ENCODE measurements around the gene CACNA1C.
A peak's percentile ranks its signal among the peaks of the same experiment; 100 is the strongest.

The CACNA1C gene

DNA sequence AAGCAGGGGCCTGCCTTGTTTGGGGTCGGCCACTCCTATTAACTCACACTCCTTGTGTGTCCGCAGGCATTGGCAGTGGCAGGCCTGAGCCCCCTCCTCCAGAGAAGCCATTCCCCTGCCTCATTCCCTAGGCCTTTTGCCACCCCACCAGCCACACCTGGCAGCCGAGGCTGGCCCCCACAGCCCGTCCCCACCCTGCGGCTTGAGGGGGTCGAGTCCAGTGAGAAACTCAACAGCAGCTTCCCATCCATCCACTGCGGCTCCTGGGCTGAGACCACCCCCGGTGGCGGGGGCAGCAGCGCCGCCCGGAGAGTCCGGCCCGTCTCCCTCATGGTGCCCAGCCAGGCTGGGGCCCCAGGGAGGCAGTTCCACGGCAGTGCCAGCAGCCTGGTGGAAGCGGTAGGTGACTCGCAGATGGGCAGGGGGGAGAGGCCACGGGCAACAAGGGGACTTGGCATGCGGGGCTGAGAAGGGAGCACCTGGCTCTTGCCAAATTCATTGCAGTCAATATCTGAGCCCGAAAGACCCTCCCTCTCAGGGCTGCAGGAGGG, 635.7 kb downstream of the CACNA1C start:
- no peak for DNase-seq (ENCODE audit: low read depth)

GRCh38 chr12:2689393-2689792, 636.6 kb downstream of the CACNA1C start:
- no peak for DNase-seq (ENCODE audit: low read depth)

DNA sequence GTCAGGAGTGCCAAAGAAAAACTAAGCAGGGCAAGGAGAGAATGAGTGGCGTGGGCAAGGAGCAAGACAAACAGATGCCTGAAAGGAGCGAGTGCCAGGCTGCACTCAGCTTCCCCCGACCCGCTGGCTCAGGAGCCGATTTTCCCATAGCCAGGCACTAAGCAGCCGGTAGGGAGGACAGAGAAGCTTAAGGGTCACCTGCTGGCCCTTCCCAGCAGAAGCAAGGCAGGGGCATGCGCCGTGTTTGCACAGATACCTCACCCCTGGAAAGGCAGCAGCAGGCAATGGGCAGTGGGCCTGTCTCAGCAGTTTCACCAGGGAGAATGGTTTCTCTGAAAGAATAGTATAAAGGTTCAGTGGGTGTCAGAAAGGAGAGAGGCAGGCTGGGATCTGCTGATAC, 637.1 kb downstream of the CACNA1C start:
- no peak for DNase-seq (ENCODE audit: low read depth)

DNA sequence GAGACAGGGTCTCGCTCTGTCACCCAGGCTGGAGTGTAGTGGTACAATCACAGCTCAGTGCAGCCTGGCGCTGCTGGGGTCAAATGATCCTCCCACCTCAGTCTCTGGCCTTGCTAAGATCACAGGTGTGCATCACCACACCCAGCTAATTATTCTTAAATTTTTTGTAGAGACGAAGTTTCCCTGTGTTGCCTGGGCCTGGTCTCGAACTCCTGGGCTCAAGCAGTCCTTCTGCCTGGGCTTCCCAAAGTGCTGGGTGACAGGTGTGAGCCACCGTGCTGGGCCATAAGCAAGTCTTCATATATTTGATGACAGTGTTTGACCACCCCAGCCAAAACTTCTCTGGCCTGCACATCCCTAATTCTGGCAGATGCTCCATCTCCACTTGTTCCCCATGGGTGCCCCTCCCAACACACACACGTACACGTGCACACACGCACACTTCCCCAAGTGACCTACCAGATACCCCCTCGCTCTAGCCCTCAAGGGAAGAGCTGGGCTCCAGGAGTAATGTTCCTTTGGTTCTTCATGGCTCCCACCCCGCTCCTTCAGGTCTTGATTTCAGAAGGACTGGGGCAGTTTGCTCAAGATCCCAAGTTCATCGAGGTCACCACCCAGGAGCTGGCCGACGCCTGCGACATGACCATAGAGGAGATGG, 637.7 kb downstream of the CACNA1C start:
- DNase-seq (ENCODE audit: low read depth) = no peak

GRCh38 chr12:2691006-2691344, 638.2 kb downstream of the CACNA1C start:
- DNase-seq (ENCODE audit: low read depth) = peak; percentile 31

- no peak for DNase-seq (ENCODE audit: low read depth)
Observed at GRCh38 chr12:2691345-2692071, 638.7 kb downstream of the CACNA1C start.

DNA sequence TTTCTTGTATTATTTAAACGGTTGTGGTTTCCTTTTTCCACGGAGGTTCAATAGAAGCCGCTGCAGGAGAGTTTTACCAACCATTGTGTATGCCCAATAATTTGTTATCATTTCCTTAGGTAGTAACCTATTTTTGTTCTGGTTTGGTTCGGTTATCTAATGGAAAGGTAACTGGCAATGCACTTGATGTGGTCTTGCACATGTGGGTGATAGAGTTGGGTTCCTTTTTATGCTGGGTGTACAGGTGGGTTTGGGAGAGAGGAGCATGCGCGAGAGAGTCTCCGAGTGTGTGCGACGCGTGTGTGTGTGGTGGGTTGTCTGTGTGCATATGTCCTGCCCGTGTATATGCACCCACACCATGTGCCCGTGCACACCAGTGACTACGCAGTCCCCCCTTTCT, 639.3 kb downstream of the CACNA1C start:
- no peak for DNase-seq (ENCODE audit: low read depth)

GRCh38 chr12:2693244-2693860, 640.6 kb downstream of the CACNA1C start:
- no peak for DNase-seq (ENCODE audit: low read depth)

GRCh38 chr12:2693980-2694610, 641.3 kb downstream of the CACNA1C start:
- DNase-seq (ENCODE audit: low read depth) = no peak

- no peak for DNase-seq (ENCODE audit: low read depth)
Observed at GRCh38 chr12:2696136-2696535, 643.3 kb downstream of the CACNA1C start.

- no peak for DNase-seq (ENCODE audit: low read depth)
Observed at GRCh38 chr12:2697057-2697800, 644.4 kb downstream of the CACNA1C start.

DNA sequence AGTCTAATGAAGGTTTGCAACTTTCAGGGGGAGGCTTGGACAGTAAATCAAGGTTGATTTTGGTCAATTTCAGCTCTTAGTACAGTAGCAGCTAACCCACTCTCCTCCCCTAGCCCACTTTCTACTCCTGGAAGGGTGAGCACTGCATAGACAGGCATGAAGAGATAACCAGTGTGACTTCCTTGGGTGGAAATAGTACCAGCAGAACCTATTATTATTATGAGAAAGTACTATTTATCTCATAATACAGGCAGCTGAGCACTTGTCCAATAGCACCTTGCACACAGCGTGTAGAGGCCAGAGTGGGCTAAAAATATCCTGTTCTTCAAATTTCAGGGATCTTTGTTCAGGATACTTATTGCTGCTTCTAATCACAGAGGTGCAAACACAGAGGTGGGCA, 645.8 kb downstream of the CACNA1C start:
- DNase-seq (ENCODE audit: low read depth) = no peak

DNA sequence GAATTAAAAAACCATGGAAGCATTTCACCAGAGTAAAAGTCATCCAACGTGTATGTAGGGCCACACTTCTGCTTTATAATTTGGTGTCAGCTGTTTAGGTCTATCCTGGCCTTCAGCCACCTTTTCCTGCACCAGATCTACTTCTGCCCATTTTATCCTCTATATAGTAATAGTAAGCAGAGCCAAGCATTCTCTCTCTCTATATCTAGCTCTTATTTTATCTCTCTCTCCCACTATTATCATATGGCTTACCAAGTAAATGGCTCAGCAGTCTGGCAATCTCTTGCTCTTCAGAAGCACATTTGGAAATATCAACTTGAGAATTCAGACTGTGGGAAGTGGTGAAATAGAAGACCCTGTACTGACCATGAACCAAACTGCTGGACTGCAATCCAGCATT, 657.9 kb downstream of the CACNA1C start:
- no peak for DNase-seq (ENCODE audit: low read depth)

- DNase-seq (ENCODE audit: low read depth) = no peak
Observed at GRCh38 chr12:2719392-2719791, 666.6 kb downstream of the CACNA1C start.

DNA sequence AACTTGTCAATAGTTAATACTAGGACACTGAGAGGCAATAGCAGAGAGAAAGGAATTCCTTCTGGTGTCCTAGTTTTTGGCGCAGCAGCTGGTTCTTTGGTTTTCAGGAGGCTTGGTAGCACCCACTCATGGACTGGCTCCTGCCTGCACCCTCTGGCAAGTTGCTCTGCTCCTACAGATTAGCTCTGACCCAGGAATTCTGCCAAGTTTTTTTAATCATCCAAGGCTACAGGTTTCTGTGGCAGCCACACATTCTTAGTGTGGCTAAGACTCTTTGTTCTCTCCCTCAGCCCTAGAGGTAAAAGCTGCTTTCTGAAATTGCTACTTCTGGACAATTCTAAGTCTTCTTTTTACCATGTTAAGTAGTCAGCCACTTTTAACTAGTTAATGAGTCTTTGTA, 670.0 kb downstream of the CACNA1C start:
- DNase-seq (ENCODE audit: low read depth) = no peak

- DNase-seq (ENCODE audit: low read depth) = no peak
Observed at GRCh38 chr12:2732290-2732689, 679.5 kb downstream of the CACNA1C start.

- no peak for DNase-seq (ENCODE audit: low read depth)
Observed at GRCh38 chr12:2733493-2734355, 680.9 kb downstream of the CACNA1C start.

DNA sequence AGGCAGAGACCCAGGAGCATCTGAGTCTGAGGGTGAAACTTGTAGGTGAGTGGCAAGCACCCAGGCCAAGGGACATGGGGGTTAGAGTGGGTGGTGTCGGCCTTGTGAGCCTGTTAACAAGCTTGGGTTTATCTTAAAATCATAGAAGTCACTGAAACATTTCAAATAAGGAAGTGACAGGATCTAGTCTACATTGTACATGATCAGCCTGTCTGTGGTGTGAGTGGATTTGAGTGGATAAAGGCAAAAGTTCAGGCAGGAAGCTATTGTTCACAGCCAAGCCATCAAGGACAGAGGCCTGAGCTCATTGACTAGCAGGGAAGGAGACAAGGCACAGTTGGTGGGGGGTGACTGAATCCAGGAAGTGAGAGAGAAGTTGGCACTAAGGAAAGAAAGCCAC, 682.6 kb downstream of the CACNA1C start:
- no peak for DNase-seq (ENCODE audit: low read depth)

- DNase-seq (ENCODE audit: low read depth) = no peak
Observed at GRCh38 chr12:2737656-2738241, 685.0 kb downstream of the CACNA1C start.

- no peak for DNase-seq (ENCODE audit: low read depth)
Observed at GRCh38 chr12:2739069-2739468, 686.3 kb downstream of the CACNA1C start.

Data from T follicular helper cell (primary cell).